Camera-type eye (tissue), 1 donor: ENCODE data around the gene ITIH2. TPM values are rescaled to one million over a fixed set of nuclear protein-coding genes. Genes with fewer than 3 reads are reported as not detected.

Experiments
- total RNA-seq: library from RNA; depleted of rRNA; stranded (reverse); fragments of >200 nt; gene quantifications from one replicate; pipeline ENCODE4 v1.2.3, GENCODE V29; 2014

Gene ITIH2, protein sequence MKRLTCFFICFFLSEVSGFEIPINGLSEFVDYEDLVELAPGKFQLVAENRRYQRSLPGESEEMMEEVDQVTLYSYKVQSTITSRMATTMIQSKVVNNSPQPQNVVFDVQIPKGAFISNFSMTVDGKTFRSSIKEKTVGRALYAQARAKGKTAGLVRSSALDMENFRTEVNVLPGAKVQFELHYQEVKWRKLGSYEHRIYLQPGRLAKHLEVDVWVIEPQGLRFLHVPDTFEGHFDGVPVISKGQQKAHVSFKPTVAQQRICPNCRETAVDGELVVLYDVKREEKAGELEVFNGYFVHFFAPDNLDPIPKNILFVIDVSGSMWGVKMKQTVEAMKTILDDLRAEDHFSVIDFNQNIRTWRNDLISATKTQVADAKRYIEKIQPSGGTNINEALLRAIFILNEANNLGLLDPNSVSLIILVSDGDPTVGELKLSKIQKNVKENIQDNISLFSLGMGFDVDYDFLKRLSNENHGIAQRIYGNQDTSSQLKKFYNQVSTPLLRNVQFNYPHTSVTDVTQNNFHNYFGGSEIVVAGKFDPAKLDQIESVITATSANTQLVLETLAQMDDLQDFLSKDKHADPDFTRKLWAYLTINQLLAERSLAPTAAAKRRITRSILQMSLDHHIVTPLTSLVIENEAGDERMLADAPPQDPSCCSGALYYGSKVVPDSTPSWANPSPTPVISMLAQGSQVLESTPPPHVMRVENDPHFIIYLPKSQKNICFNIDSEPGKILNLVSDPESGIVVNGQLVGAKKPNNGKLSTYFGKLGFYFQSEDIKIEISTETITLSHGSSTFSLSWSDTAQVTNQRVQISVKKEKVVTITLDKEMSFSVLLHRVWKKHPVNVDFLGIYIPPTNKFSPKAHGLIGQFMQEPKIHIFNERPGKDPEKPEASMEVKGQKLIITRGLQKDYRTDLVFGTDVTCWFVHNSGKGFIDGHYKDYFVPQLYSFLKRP
- 2.9 TPM for total RNA-seq

DNA sequence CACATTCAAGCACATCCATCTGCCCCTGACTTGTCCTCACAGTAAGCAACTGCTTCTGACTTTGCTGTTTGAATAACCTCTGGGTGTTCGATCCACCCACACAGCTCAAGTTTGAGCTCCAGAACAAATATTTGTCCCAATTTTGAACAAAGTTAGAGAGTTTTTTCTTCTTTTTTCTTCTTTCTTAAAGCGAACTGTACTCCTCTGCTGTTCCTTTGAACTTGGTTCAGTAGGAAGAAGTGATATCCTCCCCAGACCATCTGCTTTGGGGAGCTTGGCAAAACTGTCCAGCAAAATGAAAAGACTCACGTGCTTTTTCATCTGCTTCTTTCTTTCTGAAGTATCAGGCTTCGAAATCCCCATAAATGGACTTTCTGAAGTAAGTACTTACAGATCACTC lies at the start of gene ITIH2:
ITIH2 (plus strand) TSS at position 177 of the 400 bp plus-strand sequence; CDS start at position 296, 119 bp downstream.

DNA sequence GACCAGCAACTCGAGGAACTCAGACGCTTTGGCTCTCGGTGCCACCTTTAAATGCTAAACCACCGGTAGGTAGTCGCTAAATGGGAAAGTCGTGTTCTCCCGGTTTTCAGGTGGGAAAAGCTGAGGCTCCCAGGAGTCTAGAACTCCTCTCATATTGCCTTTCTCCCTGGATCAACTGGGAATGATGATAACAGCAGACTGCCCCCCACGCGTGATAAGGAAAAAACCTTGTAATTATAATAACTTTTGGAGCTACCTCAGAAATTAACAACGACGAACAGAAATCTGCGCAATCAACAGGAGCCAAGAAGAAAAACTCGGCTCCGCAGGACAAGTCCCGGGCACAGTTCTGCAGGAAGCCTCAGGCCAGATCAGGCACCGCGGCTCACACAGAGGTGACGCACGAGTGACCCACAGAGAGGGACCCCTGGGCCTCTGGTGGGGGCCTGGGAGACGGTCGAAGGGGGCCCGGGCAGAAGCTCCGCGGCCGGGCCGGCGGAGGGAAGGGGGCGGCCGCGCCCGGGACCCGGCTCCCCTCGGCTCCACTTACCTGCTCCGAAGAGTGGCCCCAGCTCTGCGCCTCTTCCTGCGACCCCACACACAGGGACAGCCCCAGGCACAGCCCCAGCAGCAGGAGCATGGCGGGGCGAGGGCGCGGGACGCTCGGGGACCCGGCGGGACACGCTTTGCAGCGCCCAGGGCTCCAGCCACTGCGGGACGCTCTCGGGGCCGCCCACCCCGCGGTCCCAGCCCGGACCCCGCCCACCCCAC lies 36.7 kb upstream of the ITIH2 start, which contains the start of gene ITIH5:
ITIH5 (minus strand) TSS at position 714 of the 771 bp plus-strand sequence; CDS start at position 640, 74 bp downstream.

GRCh38 chr10:7787857-7788638 lies 84.9 kb downstream of the ITIH2 start, which contains the start of the genes ATP5F1C and KIN:
Gene ATP5F1C, plus strand, starts transcription at chr10:7788177. Its CDS starts 31 bp downstream, at chr10:7788208.
Gene KIN, minus strand, starts transcription at chr10:7787993. Its CDS starts 60 bp downstream, at chr10:7787933.

Other genes starting within 250 kb of the ITIH2 start
- gene ITIH5, start 36.4 kb upstream of the ITIH2 start, total RNA-seq: 49.9 TPM
- gene KIN, start 84.7 kb downstream of the ITIH2 start, total RNA-seq: 13.8 TPM
- gene ATP5F1C, start 84.9 kb downstream of the ITIH2 start, total RNA-seq: 248 TPM
- gene TAF3, start 115.2 kb downstream of the ITIH2 start, total RNA-seq: 7.3 TPM